ENCODE results near the gene MYH6.

Gene MYH6

GRCh38 chr14:23380976-23381375, 27.1 kb downstream of the MYH6 start:
- DNase-seq (ENCODE audit: low read depth), result no peak

GRCh38 chr14:23380197-23380914, 27.7 kb downstream of the MYH6 start:
- H3K4me3 ChIP-seq (ENCODE audit: low read length), result no peak overlapping the region
- no peak for DNase-seq (ENCODE audit: low read depth)
- TF ChIP-seq, protein P1, sequence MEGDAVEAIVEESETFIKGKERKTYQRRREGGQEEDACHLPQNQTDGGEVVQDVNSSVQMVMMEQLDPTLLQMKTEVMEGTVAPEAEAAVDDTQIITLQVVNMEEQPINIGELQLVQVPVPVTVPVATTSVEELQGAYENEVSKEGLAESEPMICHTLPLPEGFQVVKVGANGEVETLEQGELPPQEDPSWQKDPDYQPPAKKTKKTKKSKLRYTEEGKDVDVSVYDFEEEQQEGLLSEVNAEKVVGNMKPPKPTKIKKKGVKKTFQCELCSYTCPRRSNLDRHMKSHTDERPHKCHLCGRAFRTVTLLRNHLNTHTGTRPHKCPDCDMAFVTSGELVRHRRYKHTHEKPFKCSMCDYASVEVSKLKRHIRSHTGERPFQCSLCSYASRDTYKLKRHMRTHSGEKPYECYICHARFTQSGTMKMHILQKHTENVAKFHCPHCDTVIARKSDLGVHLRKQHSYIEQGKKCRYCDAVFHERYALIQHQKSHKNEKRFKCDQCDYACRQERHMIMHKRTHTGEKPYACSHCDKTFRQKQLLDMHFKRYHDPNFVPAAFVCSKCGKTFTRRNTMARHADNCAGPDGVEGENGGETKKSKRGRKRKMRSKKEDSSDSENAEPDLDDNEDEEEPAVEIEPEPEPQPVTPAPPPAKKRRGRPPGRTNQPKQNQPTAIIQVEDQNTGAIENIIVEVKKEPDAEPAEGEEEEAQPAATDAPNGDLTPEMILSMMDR (conservative IDR thresholded peaks at IDR 0.05; ENCODE audit: low read depth, low read length), result no peak

More at GRCh38 chr14:23380976-23381375, 27.1 kb downstream of the MYH6 start:
- TF ChIP-seq, protein P1 (conservative IDR thresholded peaks at IDR 0.05; ENCODE audit: low read depth, low read length), result no peak
- no peak overlapping the region for H3K4me3 ChIP-seq (ENCODE audit: low read length)

- H3K4me3 ChIP-seq (ENCODE audit: low read length), result no peak overlapping the region
- DNase-seq (ENCODE audit: low read depth), result no peak
- TF ChIP-seq, protein P1 (conservative IDR thresholded peaks at IDR 0.05; ENCODE audit: low read depth, low read length), result peak; percentile 98
Measured at GRCh38 chr14:23379366-23380196, 28.5 kb downstream of the MYH6 start.

DNA sequence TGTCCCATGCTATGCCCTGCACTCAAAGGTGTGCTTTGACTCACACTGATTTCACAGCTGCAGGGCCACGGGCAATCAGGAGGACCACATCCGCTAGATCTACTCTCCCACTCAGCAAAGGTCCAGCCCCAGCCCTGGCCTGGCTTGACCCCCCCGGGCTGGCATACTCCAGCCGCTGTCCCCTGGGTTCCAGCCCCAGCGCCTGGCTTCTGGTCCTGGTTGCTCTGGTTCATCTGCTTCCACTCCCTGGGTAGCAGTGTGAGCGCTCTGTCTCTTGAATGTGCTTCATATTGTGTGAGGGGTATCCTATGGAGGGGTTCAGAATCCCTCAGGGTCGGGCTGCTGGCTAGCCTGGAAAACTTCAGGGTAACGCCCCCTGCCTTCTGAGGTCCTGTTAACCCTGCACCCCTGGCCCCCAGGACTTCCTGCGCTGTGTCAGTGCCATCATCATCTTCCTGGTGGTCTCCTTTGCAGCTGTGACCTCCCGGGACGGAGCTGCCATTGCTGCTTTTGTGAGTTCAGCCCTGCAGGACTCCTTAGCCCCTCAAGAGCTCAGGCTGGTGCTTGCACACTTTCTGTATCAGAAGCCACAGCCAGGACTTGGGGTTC, 29.4 kb downstream of the MYH6 start:
- no peak overlapping the region for H3K4me3 ChIP-seq (ENCODE audit: low read length)
- TF ChIP-seq, protein P1 (conservative IDR thresholded peaks at IDR 0.05; ENCODE audit: low read depth, low read length), result no peak
- DNase-seq (ENCODE audit: low read depth), result no peak

DNA sequence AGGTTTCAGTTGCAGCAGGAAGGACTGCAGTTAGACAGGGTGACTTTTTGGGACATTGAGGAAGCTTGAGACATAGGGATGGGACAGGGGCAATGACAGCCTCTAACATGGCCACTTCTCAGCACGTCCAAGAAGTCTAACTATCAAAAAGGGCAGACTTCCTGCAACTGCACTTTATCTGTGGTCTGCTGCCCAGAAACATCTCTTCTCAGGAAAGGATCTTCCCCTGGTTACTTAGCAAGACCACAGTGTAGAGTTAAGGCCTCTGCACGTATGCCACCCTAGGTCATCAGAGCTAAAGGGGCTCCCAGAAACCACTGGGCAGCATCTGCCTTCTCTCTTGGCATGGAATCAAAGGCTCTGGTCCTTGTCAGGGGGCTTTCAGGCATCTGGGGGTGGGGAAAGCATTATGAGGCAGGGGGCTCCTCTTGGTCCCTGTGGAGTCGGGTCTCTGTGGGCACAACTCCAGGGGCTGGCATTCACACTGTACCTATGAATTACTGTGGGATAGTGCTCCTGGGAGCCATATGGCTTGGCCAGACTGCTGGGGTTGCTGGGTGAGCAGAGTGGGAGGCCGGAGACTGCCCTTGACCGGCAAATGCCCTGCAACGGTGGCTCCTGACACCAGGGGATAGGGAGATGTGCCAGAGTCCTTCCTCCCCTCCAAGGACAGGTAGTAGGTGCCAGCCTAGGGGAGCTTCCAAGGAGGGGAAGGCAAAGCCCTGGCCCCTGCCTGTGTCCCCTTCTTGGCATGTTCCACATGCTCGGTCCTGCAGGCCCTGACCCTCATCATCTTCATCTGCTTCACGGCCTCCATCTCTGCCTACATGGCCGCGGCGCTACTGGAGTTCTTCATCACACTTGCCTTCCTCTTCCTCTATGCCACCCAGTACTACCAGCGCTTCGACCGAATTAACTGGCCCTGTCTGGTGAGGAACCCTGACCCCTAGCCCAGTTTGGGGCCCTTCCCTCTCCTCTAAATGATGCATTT, 30.2 kb downstream of the MYH6 start:
- no peak overlapping the region for H3K4me3 ChIP-seq (ENCODE audit: low read length)
- no peak for DNase-seq (ENCODE audit: low read depth)
- TF ChIP-seq, protein P1 (conservative IDR thresholded peaks at IDR 0.05; ENCODE audit: low read depth, low read length), result no peak

DNA sequence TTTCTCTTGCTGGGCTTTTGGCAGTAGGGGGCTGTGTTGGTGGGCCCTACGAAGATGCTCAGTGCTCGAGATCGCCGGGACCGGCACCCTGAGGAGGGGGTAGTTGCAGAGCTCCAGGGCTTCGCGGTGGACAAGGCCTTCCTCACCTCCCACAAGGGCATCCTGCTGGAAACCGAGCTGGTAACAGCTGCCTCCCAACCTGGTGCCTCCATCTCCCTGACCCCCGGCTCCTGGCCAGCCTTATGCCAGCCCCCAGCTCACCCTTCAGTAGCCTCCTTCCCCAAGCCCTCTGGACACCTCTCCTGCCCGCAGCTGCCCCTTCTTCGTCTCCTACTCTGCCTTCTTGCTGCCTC, 30.9 kb downstream of the MYH6 start:
- TF ChIP-seq, protein P1 (conservative IDR thresholded peaks at IDR 0.05; ENCODE audit: low read depth, low read length), result no peak
- no peak overlapping the region for H3K4me3 ChIP-seq (ENCODE audit: low read length)
- no peak for DNase-seq (ENCODE audit: low read depth)

Data from retinal pigment epithelial cell (primary cell).